ENCODE measurements around the gene ARMC6.

Gene ARMC6

GRCh38 chr19:19054315-19054938 lies 21.0 kb downstream of the ARMC6 start:
- no peak for DNase-seq (ENCODE audit: low spot score)

DNA sequence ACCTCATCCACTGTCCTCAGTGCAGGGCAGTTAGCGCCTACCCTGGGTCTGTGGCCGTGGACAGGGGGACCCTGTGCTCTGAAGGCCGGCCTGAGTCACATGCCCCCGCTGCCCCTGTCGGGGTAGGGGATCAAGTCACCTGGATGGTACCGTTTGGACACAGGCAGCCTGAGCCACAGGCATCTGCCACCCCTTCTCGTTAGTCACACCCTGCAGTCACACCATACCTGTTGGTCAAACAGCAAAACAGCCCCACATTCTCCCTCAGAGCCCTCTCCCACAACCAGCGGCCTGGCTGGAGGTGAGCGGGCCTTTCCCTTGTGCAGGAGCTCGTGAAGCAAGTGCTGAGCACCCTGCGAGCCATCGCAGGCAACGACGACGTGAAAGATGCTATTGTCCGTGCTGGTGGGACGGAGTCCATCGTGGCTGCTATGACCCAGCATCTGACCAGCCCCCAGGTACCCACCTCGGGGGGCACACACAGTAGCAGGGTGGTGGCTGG lies 21.6 kb downstream of the ARMC6 start:
- no peak for DNase-seq (ENCODE audit: low spot score)

GRCh38 chr19:19055701-19056100 lies 22.3 kb downstream of the ARMC6 start:
- no peak for DNase-seq (ENCODE audit: low spot score)

- no peak for DNase-seq (ENCODE audit: low spot score)
Measured at GRCh38 chr19:19056636-19057275, 23.4 kb downstream of the ARMC6 start.

DNA sequence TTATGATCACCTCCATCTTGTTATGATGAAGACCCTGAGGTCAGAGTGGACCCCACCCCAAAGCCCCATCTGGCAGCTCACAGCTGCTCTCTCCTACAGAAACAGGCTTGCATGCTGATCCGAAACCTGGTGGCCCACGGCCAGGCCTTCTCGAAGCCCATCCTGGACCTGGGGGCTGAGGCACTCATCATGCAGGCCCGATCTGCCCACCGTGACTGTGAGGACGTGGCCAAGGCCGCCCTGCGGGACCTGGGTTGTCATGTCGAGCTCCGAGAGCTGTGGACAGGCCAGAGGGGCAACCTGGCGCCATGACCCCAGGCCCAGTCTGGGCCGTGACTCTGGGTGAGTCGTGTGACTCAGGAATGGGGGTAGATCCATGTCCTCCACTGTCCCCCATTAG lies 23.9 kb downstream of the ARMC6 start:
- no peak for DNase-seq (ENCODE audit: low spot score)

DNA sequence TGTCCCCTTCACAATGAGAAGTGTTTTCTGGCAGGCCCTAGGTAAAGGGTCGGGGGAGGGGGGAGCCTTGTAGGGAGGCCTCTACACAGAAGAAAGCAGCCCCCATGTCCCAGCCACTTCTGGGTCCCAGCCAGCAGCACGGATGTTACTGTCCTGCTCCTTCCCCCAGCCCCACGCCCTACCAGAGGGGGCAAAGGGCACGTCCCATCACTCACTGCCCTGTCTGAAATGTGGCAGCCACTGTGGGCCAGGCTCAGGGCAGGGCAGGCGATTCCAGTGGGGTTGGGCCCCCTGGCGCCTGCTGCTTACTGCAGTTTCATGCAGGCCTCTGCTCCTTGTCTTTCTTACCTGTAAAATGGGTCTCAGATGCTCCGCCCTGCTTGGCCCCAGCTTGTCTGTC lies 24.3 kb downstream of the ARMC6 start:
- DNase-seq (ENCODE audit: low spot score): no peak

DNA sequence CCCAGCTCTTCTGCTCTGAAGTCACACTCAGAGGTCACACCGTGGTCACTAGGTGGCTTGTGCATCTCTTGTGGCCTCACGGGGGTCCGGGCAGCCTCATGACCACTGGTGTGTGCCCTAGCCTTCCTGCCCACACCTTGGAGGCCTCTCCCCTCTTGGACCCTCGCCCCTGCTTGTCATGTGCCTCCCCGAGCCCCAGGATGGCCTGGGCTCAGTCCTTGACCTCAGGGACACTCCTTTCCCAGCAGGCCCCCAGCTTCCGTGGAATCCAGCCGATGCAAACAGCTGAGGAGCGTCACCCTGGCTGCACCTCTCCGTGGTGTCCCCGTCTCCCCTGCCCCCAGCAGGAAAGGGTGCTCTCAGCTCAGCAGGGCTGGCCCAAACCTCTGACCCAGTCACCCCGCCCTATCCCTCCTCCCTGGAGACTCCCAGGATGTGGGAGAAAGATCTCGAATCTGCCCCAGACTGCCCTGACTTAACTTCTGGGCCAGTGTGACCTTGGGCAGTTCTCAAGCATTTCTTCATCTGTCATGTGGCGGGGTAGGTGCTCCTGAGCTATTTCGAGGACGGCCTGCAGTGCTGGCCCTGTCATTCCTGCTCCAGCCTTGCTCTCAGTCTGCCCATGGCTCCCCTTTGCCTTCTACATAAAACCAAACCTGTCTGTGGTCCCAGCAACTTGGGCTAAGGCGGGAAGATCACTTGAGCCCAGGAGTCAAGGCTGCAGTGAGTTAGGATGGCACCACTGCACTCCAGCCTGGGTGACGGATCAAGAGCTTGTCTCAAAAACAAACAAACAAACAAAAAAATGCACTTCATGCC lies 25.8 kb downstream of the ARMC6 start:
- DNase-seq (ENCODE audit: low spot score): no peak

GRCh38 chr19:19059837-19060611 lies 26.6 kb downstream of the ARMC6 start:
- DNase-seq (ENCODE audit: low spot score): no peak

DNA sequence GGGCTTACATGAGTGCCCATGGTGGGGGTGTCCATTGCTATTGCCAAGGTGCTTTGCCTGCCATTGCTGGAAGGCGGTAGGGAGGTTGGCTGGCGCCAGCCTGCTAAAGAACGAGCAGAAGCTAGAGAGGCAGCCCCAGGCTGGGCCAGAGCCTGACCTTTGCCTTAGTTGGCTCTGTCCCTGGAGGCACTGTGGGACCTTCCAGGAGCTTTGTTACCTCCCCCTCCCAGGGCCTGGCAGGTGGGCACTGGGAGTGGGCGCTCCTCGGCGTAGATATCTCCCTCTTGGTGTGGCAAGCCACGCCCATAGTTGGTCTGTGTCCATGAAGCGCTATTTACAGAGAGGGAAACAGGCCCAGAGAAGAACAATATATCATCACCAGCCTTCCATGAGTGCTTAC lies 28.1 kb downstream of the ARMC6 start:
- DNase-seq (ENCODE audit: low spot score): no peak

DNA sequence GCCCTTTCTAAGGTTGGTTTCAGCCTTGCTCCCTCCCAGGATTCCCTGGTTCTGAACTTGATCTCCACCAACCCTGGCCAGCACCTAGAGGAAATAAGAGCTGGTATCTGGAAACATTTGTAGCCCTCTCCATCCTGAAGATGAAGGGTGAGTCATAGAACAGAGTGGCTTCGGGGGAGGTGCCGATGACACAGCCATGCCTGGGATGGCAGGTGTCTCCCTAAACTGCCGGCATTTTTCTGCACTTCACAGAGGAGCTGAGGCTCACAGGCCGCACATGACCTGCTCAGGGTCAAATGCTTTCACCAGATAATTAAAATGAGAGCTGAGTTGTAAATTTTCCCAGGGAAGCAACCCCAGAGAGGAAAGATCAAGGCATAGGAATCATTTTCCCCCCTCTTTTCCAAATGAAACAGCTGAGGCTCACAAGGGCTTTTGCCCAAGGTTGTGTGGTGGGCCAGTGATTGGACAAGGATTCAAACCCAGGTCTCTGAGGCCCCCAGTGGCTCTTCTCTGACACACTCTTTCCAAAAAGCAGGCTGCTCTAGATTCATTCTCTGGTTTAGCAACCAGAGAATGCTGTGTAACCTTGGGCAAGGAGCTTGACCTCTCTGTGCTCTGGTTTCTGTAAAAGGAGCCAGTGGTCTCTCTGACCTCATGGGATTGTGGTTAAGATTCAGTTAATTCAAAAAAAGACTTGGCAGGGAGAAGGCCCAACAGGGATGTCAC lies 29.2 kb downstream of the ARMC6 start:
- no peak for DNase-seq (ENCODE audit: low spot score)

DNA sequence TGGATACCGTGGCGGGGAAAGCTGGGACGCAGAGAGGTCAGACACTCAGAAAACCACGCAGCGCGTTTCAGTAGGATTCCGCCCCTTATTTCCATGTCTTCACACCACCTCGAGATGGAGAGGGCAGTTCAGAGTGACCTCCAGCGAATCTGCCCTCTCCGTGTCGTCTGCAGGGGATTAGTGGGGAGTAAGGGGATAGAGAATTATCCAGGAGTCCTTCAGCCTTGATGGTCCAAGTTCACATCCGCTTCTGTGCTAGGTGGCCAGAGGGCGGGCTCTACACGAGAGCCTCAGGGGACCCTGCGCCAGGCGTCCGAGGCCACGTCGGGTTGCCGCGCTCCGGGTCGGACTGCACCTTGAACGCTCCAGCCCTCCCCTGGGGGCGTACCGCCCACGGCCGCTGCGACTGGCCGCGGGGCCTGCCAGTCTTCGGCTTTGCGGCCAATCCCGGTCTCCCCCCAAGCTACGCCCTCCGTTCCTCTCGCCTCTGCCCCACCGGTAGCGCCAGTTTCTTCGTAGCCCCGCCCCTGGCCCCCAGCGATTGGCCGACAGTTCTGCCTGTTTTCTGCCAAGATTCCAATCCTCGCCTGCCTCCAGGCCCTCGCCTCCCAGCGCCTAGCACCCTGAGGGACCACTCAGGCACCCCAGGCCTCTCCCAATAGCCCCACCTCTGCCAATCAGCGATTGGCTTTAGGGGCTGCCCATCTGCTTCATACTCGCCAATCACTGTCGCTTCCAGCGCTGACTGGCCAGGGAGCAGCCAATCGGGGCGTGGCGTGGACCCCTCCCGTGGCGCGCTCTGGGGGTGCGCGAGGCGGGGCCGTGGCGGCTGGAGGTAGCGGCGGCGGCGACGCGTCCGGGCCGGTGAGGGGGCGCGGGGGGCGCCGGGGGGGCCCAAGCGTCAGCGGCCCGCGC lies 30.0 kb downstream of the ARMC6 start, which contains the start of gene SLC25A42:
Gene SLC25A42 (plus strand): TSS at position 812 of the 915 bp plus-strand sequence. CDS start 32,131 bp downstream, outside the sequence.
- peak; percentile 99 for DNase-seq (ENCODE audit: low spot score)

GRCh38 chr19:19064098-19064722 lies 30.8 kb downstream of the ARMC6 start:
- DNase-seq (ENCODE audit: low spot score): no peak

DNA sequence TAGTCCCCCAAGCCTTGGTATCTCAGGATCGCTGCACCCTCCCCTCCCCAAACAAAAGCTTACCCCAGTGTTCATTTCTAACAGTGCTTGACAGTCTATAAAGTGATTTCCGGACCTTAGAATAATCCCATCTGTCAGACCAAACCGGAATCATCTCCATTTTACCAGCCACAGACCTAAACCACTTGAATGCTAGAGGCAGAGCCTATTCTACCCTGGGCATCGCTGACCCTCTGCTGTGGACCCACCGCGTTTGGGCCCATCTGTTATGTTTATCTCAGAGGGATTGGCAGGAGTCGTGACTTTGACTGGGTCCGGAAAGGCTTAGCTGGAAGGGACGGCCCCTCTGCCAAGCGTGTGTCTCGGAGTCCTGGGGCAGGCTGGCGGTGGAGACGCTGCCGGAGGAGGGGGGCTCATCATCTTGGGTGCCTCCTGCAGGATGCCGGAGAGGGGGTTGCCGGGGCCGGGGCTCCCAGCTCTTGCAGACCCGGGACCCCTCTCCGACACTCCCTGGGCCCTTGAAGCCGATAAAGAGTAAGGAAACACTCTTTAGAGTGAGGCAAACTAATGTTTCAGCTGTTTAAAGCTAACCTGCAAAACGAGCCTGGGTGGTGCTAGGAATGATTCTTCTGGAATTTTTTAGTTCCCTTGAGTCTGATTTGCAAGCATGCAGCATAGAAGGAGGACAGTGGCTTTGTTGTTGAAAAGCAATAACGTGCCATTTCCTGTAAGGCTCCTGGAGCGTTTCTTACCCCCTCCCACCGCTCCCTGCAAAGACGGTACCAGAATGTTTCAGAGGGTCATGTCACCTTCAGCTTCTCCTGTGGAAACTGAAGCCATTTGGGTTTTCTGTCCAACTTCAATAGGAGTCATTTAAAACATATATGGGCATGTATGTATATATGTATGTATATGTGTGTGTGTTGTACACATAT lies 31.7 kb downstream of the ARMC6 start:
- no peak for DNase-seq (ENCODE audit: low spot score)

DNA sequence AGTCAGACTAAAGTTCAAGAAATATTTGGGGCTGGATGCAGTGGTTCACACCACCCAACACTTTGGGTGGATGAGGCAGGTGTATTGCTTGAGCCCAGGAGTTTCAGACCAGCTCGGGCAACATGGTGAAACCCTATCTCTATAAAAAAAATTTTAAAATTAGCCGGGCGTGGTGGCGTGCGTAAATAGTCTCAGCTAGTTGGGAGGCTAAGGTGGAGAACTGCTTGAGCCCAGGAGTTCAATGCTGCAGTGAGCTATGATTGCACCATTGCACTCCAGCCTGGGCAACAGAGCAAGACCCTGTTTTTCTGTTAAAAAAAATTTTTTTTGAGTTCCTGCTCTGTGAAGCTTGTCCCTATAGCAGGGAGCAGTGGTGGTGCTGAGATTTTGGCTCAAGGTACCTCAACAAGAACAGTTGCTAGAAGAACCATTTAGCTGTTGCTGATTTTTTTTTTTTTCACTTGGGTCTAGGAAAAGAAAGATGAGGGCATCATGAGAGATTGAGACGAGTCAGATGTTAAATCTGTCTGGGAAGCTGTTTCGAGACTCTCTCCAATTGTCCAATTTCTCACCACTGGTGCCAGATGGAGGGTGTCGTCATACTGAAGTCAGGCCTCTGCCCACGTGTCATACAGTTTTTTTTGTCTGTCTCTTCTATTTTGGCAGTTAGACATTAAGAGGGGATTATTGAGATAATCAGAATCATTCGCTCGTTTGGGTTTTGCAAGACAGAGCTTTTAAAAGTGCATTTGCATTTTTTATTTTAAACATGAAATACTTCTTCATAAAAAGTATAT lies 34.1 kb downstream of the ARMC6 start:
- no peak for DNase-seq (ENCODE audit: low spot score)

DNA sequence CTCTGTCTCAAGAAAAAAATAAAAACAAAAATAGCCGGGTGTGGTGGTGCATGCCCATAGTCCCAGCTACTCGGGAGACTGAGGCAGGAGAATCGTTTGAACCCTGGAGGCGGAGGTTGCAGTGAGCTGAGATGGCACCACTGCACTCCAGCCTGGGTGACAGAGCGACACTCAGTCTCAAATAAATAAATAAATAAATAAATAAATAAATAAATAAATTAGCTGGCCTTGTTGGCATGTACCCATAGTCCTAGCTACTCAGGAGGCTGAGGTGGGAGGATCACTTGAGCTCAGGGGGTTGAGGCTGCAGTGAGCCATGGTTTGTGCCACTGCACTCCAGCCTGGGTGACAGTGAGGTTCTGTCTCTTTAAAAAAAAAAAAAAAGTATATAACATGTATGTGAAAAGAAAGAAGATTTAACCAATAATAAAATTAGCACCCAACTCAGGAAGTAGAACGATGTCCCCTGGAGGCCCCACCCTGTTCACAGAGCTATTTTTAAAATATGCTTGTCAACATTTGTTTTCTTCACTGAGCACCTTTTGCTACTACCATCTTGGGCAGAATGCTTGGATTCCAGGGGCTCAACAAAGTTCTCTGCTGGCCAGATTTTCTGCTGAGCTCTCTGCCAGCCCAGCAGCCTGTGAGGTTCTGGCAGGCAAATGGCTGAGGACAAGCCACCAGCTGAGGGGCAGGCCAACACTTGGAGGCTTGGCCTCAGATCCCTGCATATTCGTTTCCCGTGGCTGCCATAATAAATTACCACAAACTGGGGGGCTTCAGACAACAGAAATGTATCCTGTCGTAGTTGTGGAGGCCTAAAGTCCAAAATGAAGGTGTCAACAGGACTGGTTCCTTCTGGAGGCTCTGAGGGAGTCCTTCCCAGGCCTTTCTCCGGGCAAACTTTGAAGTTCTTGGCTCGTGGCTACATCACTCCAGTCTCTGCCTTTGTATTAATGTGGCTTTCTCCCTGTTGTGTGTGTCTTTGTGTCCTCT lies 35.6 kb downstream of the ARMC6 start:
- DNase-seq (ENCODE audit: low spot score): no peak

DNA sequence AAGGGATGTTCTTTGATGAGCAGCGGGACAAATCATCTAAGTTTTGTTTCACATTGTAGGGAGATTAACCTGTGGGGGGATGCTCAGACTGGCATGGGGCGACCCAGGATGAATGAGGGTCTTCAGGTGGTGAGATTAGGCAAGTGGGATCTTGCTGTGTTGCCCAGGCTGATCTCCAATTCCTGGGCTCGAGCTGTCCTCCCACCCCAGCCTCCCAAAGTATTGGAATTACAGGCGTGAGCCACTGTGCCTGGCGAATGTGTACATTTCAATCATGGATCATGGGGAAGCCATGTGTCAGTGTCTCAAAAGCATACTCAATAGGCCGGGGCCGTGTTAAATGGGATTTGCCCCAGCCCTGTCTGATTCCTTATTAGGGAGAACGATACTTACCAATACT lies 38.5 kb downstream of the ARMC6 start:
- no peak for DNase-seq (ENCODE audit: low spot score)

Measured in SK-N-DZ (cell line).